Chondrocyte (in vitro differentiated cells): ENCODE measurements around the gene VPS13D. TPM values are rescaled to one million over a fixed set of nuclear protein-coding genes. Genes with fewer than 3 reads are reported as not detected.

ENCODE experiments used
- DNase-seq: peaks from one replicate; pipeline ENCODE4 v3.0.0; 2021; ENCODE audit warnings: mixed read lengths, low spot score
- H3K27ac Mint-ChIP-seq: one replicate; pipeline ENCODE4 v1.8.0; 2021; ENCODE audit warnings: mild to moderate bottlenecking, moderate library complexity, mixed read lengths; ENCODE audit not compliant: unreplicated experiment
- H3K27me3 Mint-ChIP-seq: 2 replicates; pipeline ENCODE4 v1.8.0; 2021; ENCODE audit warnings: low read depth, mixed read lengths
- H3K36me3 Mint-ChIP-seq: 2 replicates; pipeline ENCODE4 v1.8.0; 2021; ENCODE audit warnings: low read depth, mixed read lengths
- H3K4me1 Mint-ChIP-seq: 2 replicates; pipeline ENCODE4 v1.8.0; 2021; ENCODE audit warnings: low read depth, mild to moderate bottlenecking, mixed read lengths
- H3K4me3 Mint-ChIP-seq: one replicate; pipeline ENCODE4 v1.8.0; 2021; ENCODE audit warnings: mild to moderate bottlenecking, moderate library complexity, mixed read lengths; ENCODE audit not compliant: unreplicated experiment
- H3K9me3 Mint-ChIP-seq: 2 replicates; pipeline ENCODE4 v1.8.0; 2021; ENCODE audit warnings: low read depth, mixed read lengths
- CTCF ChIP-seq: fragments of 200-600 bp; sonication (generic); IDR thresholded peaks from 2 replicates; pipeline ENCODE4 v1.5.0; 2021; ENCODE audit warnings: antibody characterized with exemption, mild to moderate bottlenecking, moderate library complexity
- total RNA-seq: library from RNA; stranded (reverse); gene quantifications from 3 replicates; pipeline ENCODE4 v1.2.1, GENCODE V29; 2021

Gene VPS13D
- total RNA-seq, 1 donor from 2014 or later, result 40.0 TPM

GRCh38 chr1:12511128-12511484 lies 281.3 kb downstream of the VPS13D start:
- no peaks in the 10 kb centered on the region for H3K9me3 Mint-ChIP-seq
- H3K36me3 Mint-ChIP-seq, result peaks cover 18% of the 10 kb centered on the region
- peaks cover 8% of the 10 kb centered on the region for H3K4me1 Mint-ChIP-seq
- no peak for TF ChIP-seq CTCF
- no peak for DNase-seq
- no peaks in the 10 kb centered on the region for H3K27me3 Mint-ChIP-seq
- no peak overlapping the region for H3K4me3 Mint-ChIP-seq
- H3K27ac Mint-ChIP-seq, result no peak overlapping the region

GRCh38 chr1:12511516-12512468 lies 282.0 kb downstream of the VPS13D start:
- Mint-ChIP-seq H3K9me3 (no peaks in the 10 kb centered on the region), H3K27me3 (no peaks in the 10 kb centered on the region), H3K4me3 (no peak overlapping the region), H3K27ac (no peak overlapping the region), H3K4me1 (peaks cover 8% of the 10 kb centered on the region), H3K36me3 (peaks cover 16% of the 10 kb centered on the region)
- no peak for TF ChIP-seq CTCF
- DNase-seq, result no peak

GRCh38 chr1:12513181-12513580 lies 283.4 kb downstream of the VPS13D start:
- Mint-ChIP-seq H3K27me3 (no peaks in the 10 kb centered on the region), H3K4me3 (no peak overlapping the region)

GRCh38 chr1:12514590-12514989 lies 284.8 kb downstream of the VPS13D start:
- no peak overlapping the region for H3K27ac Mint-ChIP-seq
- no peak overlapping the region for H3K4me3 Mint-ChIP-seq
- TF ChIP-seq CTCF, result no peak
- peaks cover 10% of the 10 kb centered on the region for H3K36me3 Mint-ChIP-seq
- no peaks in the 10 kb centered on the region for H3K9me3 Mint-ChIP-seq
- peaks cover 12% of the 10 kb centered on the region for H3K4me1 Mint-ChIP-seq
- DNase-seq, result no peak
- peaks cover 3% of the 10 kb centered on the region for H3K27me3 Mint-ChIP-seq

More at GRCh38 chr1:12513181-12513580, 283.4 kb downstream of the VPS13D start:
- no peaks in the 10 kb centered on the region for H3K9me3 Mint-ChIP-seq
- peaks cover 8% of the 10 kb centered on the region for H3K4me1 Mint-ChIP-seq
- DNase-seq, result no peak
- H3K27ac Mint-ChIP-seq, result no peak overlapping the region
- peaks cover 15% of the 10 kb centered on the region for H3K36me3 Mint-ChIP-seq
- TF ChIP-seq CTCF, result no peak

GRCh38 chr1:12515234-12515633 lies 285.4 kb downstream of the VPS13D start:
- no peak for DNase-seq
- Mint-ChIP-seq H3K9me3 (no peaks in the 10 kb centered on the region), H3K27ac (no peak overlapping the region), H3K27me3 (peaks cover 3% of the 10 kb centered on the region), H3K36me3 (peaks cover 10% of the 10 kb centered on the region), H3K4me3 (no peak overlapping the region), H3K4me1 (peaks cover 12% of the 10 kb centered on the region)
- no peak for TF ChIP-seq CTCF
